GM21528 (cell line): Measurements from ENCODE around the gene VANGL1.

ENCODE experiments used
- ATAC-seq: cut with Tn5 transposase; IDR thresholded peaks from one replicate; pipeline ENCODE4 v1.9.1; 2021; ENCODE audit warnings: mild to moderate bottlenecking, moderate library complexity; ENCODE audit not compliant: unreplicated experiment, low FRiP score

Gene VANGL1

DNA sequence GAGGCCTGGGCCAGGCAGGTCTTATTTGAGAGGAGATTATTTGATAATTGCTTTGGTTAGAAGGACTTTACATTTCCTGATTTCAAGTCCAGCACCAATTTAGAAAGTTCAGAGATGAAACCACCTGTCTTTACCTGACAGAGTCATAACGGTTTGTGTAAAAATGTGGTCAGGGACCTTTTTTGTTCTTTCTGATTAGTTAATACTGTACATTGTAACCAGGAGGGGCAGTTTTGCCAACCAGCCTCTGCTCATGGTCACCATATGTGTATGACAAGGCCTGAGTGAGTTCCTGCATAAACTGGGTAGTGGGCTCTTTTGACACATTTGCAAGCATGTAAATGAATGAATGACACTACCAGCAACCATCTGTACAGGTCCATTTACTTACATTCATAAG, 55.8 kb downstream of the VANGL1 start:
- no peak for ATAC-seq

DNA sequence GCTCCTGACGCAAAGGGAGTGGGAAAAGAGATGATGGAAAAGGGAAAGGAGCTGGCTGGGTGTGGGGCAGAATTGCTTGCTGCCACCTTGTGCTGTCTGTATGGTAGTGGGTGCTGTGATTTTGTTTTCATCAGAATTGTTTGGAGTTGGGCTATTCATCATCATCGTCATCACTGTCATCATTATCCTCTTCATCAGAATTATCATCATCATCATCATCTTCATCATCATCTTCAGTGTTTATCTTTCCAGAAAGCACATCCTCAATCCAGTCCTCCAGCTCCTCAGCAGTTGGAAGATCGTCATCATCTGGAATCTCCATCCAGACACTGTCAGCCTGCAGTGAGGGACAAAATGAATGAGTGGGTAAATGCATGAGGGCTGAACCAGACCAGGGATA, 59.3 kb downstream of the VANGL1 start:
- no peak for ATAC-seq

DNA sequence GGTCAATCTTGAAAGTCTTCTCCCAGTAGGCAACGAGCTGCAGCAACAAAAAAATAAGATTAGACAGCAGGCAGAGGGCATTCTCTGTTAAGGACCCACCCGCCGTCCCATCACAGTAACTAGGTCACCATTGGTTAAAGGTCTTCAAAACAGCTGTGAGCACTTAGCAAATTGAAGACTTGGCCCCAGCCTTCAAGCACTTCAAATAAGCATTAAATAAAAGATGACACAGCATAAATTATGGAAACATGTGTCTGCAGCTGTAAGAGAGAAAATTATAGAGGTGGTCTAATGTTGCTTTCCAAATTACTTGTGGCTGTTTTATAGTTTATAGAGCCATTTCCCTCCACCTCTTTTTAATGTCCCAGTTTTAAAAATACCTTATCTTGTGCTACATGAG, 61.2 kb downstream of the VANGL1 start:
- no peak for ATAC-seq

DNA sequence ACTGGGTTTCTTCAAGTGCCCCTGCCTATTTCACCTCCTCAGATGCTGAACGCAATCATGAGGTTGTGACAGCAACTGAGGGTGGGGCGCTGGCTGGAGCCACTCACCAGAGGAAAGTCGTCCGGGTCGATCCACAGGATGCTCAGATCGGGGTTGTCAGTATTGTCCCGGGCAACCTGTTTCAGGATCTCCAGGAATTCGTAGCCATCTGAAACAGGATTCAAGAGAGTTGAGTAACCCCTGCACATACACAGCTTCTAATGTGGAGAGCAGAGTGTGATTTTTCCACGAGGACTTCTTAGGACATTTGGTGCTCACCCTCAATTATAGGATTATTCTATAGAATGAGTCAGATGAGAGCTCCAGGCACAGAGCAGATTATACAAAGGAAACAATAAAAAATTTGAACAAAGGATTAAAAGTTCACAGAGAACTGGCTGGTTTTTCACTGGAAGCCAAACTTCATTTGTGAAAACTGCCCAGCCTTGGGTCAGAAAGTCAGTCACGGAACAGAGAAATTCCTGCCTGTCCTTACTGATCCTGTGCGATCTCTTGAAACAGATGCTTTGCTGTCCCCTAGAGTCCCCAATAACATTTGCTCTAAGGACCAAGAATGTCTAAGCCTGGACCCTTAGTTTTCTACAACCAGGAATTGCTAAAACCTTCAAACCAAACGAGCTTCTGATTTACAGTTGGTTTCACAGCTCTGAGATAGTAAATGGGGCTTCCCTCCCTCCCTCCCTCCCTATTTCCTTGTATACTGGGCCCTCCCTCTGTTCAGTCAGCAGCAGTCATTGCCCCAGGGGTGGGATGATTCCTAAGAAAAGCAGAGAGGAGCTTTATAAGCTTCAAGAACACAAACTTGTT, 63.5 kb downstream of the VANGL1 start:
- no peak for ATAC-seq

GRCh38 chr1:115705963-115706362, 64.2 kb downstream of the VANGL1 start:
- ATAC-seq: no peak

DNA sequence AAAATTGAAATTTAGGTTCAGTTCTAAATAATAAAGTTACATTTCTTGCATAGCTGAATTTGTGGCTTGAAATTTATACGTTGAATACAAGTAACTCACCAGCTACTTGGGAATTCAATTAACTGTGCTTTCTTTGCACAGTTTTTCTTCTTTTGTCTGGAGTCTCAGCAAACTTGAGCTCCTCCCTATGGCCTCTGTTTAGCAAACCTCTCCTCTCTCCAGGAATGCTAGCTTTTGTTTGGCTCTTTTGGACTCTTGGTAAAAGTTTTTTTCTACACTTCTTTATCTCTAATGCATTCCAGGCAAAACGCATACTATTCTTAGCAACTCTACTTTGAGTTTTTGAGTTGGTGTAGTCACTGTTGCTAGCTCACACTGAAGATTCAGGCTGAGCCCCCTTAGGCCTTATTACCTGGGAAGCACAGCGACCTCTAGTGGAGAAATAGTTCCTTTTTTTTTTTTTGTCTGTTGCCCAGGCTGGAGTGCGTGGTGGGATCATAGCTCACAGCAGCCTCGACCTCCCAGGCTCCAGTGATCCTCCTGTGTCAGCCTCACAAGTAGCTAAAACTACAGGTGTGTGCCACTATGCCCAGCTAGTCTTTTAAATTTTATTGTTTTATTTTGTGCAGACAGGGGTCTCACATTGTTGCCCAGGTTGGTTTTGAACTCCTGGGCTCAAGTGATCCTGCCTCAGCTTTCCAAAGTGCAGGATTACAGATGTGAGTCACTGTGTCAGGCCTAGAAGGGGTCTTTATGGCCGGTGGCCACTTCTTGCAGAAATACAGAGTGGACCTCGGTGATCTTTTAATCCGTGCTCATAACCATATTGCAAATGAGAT, 65.0 kb downstream of the VANGL1 start:
- no peak for ATAC-seq

- no peak for ATAC-seq
Observed at GRCh38 chr1:115710859-115711624, 69.3 kb downstream of the VANGL1 start.

- no peak for ATAC-seq
Observed at GRCh38 chr1:115712911-115713609, 71.3 kb downstream of the VANGL1 start.

GRCh38 chr1:115713906-115714305, 72.1 kb downstream of the VANGL1 start:
- no peak for ATAC-seq

DNA sequence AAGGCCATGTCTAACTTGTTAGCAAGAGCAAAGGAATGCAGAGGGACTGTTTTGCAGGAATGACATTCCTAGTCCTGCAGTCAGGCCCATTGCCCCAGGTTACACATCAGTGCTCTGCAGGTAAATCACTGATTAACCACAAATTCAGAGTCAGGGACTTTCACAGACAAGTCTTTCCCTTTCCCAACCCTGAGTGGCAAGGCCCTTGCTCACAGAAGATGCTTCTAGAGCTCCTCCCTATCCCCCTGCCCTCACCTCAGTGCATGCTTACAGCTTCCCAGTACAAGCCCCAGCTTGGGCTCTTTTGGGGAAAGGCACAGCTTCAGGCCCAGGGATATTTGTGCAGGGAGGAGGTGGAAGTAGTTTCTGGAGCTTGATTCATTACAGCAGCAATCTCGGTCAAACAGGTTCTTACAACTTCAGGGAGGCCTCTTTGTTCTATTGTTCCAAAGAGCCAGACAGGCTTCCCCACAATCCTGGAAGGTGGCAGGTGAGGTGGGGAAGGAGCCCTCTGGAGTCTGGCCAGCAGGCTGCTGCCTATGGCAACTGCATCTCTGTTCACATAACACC, 72.9 kb downstream of the VANGL1 start:
- ATAC-seq: no peak

GRCh38 chr1:115717541-115717940, 75.8 kb downstream of the VANGL1 start:
- no peak for ATAC-seq

GRCh38 chr1:115718011-115718754, 76.4 kb downstream of the VANGL1 start:
- no peak for ATAC-seq

DNA sequence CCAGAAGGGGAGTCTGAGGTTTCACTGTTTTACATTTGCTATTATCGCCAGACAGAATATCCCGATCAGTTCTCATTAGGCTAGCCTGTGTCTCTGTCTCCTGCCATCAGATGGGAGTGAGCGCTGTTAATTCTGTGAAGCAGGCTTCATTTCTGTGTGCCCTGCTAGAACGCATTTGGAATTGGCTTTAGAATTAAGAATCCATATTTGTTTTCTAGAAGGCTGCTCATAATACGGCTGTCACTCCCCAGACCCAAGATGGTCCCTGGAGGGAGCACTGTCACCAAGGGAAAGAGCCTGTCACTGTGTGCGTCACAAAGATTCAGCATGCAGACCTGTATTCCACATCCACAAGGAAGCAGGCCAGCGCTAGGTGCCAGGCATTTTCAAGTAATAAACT, 77.5 kb downstream of the VANGL1 start:
- ATAC-seq: no peak

GRCh38 chr1:115722221-115722620, 80.5 kb downstream of the VANGL1 start:
- ATAC-seq: no peak

GRCh38 chr1:115723756-115724155, 82.0 kb downstream of the VANGL1 start:
- ATAC-seq: no peak

GRCh38 chr1:115725600-115725999, 83.8 kb downstream of the VANGL1 start:
- no peak for ATAC-seq

- ATAC-seq: no peak
Observed at GRCh38 chr1:115726161-115726560, 84.4 kb downstream of the VANGL1 start.

GRCh38 chr1:115726570-115726969, 84.8 kb downstream of the VANGL1 start:
- ATAC-seq: no peak

DNA sequence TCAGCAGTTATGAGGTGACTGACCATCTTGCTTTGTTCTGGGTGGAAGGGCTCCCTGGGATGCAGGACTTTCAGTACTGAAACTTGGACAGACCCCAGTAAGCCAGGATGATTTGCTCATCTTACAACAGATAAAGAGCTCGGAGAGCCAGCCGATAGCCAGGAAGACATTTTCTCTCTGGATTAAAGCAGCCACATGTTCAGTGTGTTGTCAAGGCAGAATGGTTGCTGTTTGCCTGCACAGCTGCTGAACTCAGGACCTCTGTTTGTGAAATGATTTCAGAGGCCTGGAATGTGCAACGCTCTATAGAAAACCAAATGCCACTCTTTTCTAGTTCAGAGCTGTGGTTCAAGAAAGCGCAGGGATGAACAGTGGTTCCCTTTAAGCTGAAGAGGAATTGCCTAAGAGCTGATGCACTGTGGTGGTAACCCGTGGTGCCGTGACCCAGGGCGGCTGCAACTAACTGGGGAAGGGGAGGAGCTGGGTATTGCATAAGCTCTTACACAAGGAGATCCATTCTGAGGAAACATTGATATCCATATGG, 86.0 kb downstream of the VANGL1 start:
- ATAC-seq: no peak
